Measurements from ENCODE around the gene FOXL2. TPM values are rescaled to one million over a fixed set of nuclear protein-coding genes. Genes with fewer than 3 reads are reported as not detected.

The FOXL2 gene
- polyA plus RNA-seq, 1 of the 3 experiments (the other 2 are of a cell fraction), result not detected

- POLR2A ChIA-PET, result interaction anchor here (2.5 kb wide), 1 partner anchor 323 kb away, joined by 15 read pairs; the partner anchor contains the start of gene CEP70
- TF ChIP-seq ZBTB33 (IDR thresholded peaks at IDR 0.05; ENCODE audit: borderline replicate concordance, low read depth) (no peak), FOSL2 (IDR thresholded peaks at IDR 0.05; ENCODE audit: borderline replicate concordance, low read depth) (no peak), JUND (IDR thresholded peaks at IDR 0.05) (no peak), EP300 (IDR thresholded peaks at IDR 0.05; ENCODE audit: borderline replicate concordance in 1 of 2, low read depth in 1 of 2, low read length in 1 of 2) (no peak), RAD21 (IDR thresholded peaks at IDR 0.05; ENCODE audit: low read length) (no peak), RXRA (IDR thresholded peaks at IDR 0.05; ENCODE audit: borderline replicate concordance, low read depth) (no peak), PBX3 (IDR thresholded peaks at IDR 0.05) (no peak), CTCF (IDR thresholded peaks at IDR 0.05) (no peak)
Measured at GRCh38 chr3:138916824-138917223, 30.1 kb downstream of the FOXL2 start.

More at GRCh38 chr3:138916824-138917223, 30.1 kb downstream of the FOXL2 start:
- Histone ChIP-seq H3F3A (replicated peaks; ENCODE audit: insufficient read depth) (peaks cover 7% of the 10 kb centered on the region), H3K79me2 (ENCODE audit: insufficient read depth) (no peaks in the 10 kb centered on the region), H3K27me3 (ENCODE audit: insufficient read depth) (no peaks in the 10 kb centered on the region), H3K4me1 (ENCODE audit: control insufficient read depth in 1 of 2, insufficient read depth in 2 of 2, low read depth in 1 of 2, low read length in 1 of 2) (peaks cover 3 to 5% of the 10 kb centered on the region in 2 experiments; a peak in 1 of 4 replicates), H3K9ac (no peak overlapping the region), H3K9me2 (no peaks in the 10 kb centered on the region), H3K36me3 (replicated peaks in 1 of 2; ENCODE audit: control insufficient read depth in 1 of 2, insufficient read depth in 2 of 2, low read length in 1 of 2) (no peaks in the 10 kb centered on the region), H3K27ac (ENCODE audit: low read depth in 2 of 2, low read length in 1 of 2) (no peak overlapping the region), H4K20me1 (ENCODE audit: insufficient read depth) (no peaks in the 10 kb centered on the region), H3K9me3 (no peaks in the 10 kb centered on the region), H3K4me2 (no peak overlapping the region), H3K4me3 (ENCODE audit: low read depth in 2 of 2, low read length in 1 of 2) (no peak overlapping the region), H2AFZ (ENCODE audit: low read depth) (no peak overlapping the region)
- CTCF ChIA-PET, result interaction anchor here (0.7 to 15.8 kb wide), 56 partner anchors 10 to 626 kb away, joined by 3 to 298 read pairs (median 8); partner anchors contain the start of genes CEP70, ESYT3, FAIM and PIK3CB
- no peak for DNase-seq
- 54% methylated on average over 2 of the region's 2 CpGs for WGBS (ENCODE audit: low lambda C conversion rate)
